ENCODE data around the gene POC1B. TPM values are rescaled to one million over a fixed set of nuclear protein-coding genes. Genes with fewer than 3 reads are reported as not detected.

Gene POC1B
- total RNA-seq, 1 donor from 2014 or later = 14.9 TPM

DNA sequence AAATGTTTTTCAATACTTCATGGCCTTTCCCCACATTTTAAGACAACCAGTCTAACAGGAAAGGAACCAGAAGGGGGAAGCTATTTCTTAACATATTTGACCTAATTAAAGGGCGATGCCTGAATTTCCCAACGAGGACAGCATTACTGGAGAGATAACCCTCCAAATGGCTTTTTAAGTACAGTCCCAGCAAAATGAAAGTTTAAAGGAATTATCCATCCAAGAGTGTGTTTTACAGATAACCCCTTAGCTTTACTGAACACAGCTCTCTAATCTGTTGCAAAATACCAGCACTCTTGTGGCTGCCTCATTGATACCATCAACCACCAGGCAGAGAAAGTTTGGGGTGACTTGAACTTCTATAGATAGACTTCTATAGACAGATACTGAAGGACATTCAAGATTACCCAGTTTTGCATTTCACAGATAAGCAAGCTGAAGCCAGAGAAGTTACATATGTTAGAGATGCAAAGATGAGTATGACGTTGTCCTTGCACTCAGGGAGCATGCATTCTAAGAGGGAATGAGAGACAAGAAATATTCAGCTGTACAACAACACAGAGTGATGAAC is 132.2 kb downstream of the POC1B start:
- TF ChIP-seq CTCF (conservative IDR thresholded peaks at IDR 0.05; ENCODE audit: low read depth, low read length) = no peak
- no peak overlapping the region for H3K4me3 ChIP-seq (ENCODE audit: low read depth, low read length)
- DNase-seq (ENCODE audit: low read depth) = no peak

GRCh38 chr12:89392391-89392790 is 133.5 kb downstream of the POC1B start:
- no peak overlapping the region for H3K4me3 ChIP-seq (ENCODE audit: low read depth, low read length)
- no peak for TF ChIP-seq CTCF (conservative IDR thresholded peaks at IDR 0.05; ENCODE audit: low read depth, low read length)
- no peak for DNase-seq (ENCODE audit: low read depth)

DNA sequence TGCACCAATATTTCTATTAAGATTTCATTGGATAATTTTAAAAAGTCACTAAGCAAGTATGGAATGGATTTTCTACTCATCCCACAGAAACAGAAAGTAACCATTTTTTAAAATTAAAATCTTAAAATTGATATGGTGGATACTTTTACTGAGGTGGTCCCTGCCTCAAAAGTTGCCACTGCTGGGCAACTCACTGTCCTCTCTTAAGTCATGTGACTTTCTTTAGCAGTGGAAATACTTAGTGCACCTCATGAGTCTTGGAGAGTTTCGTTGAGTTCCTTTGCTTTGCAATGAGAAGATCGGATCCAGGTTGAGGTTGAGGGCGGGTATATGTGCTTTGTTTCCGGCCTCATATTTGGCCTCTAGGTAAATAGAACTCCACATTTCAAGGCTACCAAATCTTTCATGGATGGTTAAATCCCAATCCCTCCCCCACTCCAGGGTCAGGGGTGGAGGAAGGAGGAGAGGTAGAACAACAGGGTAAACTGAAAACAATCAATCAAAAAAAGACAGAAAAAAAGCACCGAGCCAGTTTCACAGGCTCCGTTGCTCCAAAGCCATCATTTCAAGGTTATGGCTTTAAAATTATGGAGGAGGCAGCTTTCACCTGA is 134.0 kb downstream of the POC1B start:
- TF ChIP-seq CTCF (conservative IDR thresholded peaks at IDR 0.05; ENCODE audit: low read depth, low read length) = no peak
- no peak for DNase-seq (ENCODE audit: low read depth)
- no peak overlapping the region for H3K4me3 ChIP-seq (ENCODE audit: low read depth, low read length)

DNA sequence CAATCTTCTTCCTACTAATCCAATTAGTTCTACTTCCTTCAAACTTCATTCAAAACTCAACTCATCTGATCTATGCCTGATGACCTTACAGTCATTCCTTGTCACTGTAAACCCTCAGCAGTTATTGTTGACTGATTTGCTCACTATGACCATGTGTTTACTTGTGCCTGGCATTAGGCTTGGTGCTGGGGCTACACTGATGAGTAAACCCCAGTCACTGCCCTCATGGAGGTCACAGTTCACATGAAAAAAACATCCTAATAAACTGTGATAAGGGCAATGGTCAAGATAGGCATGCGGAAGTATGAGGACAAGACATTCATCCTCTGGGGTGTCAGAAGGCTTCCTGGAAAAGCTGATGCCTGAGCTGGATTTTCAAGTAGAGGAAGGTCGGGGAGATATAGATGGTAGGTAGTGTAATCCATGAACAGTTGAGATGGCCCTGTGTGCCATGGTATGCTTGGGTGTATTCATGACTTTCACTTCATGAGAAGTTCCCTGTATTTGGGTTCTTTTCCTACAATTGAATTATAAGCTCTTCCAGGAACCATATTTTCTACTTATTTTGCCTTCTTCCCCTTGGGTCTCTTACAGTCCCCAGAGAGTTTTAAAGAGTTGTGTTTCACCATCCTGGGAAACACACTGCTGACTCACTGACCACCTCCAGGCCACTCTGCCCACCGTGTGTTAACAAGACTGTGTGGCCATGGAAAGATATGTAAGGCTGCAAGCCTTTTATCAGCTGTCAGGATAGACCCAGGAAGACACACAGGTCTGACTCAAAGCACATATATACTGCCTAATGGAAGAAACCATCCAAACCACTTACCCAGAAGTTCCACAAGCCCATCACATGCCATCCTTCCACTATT is 134.8 kb downstream of the POC1B start:
- H3K4me3 ChIP-seq (ENCODE audit: low read depth, low read length) = no peak overlapping the region
- DNase-seq (ENCODE audit: low read depth) = no peak
- TF ChIP-seq CTCF (conservative IDR thresholded peaks at IDR 0.05; ENCODE audit: low read depth, low read length) = no peak

DNA sequence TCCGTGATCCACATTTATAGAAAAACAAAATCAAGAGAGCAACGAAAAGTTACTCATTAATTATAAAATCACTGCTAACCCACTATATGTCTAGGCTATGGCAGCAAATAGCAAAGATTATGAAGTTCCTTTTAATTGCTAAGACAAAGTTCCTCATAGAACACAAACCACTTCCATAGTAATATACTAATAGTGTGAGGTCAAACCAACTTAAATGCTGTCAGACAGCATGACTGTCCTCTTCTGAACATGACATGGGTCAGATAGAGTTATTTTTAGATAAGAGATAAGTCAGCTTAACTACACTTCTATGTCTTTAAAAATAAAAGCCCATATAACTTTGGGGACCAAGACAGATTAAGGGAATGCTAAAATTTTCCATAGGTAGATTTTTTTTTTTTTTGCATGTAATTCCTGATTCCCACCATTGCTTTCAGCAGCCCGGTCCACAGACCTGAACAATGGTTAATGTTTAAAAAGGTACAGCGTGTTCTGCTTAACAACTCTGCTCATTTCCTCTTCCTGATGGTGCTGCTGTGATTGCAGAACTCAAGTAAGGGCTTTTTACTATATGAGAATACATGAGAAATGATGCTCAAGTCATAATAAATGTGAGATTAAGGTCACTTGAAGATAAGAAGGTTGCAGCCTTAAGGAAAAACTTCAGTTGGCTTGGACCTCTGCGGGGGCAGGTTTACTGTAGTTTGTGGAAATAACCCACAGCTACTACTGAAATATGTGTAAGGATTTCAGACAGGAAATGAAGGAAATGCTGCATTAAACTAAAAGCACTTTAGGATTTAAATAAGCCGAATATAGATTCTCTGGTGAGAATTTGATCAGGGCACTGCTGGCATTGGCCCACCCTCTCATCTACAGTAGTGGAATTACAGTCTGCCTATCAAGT is 135.8 kb downstream of the POC1B start:
- no peak for DNase-seq (ENCODE audit: low read depth)
- no peak for TF ChIP-seq CTCF (conservative IDR thresholded peaks at IDR 0.05; ENCODE audit: low read depth, low read length)
- no peak overlapping the region for H3K4me3 ChIP-seq (ENCODE audit: low read depth, low read length)

DNA sequence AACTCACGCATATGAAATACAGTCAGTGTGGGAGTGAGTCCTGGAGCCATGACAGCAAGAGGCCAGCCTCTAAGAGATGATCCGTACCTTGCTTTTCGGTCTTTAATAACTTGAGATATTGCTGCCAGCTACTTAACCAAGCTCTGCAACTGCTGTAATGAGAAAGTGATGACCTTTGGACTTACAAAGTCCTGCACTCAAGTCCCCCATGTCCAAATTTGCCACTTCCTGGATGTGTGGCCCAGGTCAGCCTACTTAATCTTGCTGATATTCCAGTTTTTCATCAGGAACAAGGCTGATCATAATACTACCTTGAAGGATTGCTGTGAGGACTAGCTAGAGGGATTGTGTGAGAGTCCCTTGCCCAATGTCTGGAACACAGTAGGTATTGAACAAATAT is 139.7 kb downstream of the POC1B start:
- H3K4me3 ChIP-seq (ENCODE audit: low read depth, low read length) = no peak overlapping the region
- no peak for TF ChIP-seq CTCF (conservative IDR thresholded peaks at IDR 0.05; ENCODE audit: low read depth, low read length)
- DNase-seq (ENCODE audit: low read depth) = no peak

All from epithelial cell of proximal tubule (primary cell).